Fibroblast of villous mesenchyme (primary cell): ENCODE results near the gene ADGRB3. TPM values are rescaled to one million over a fixed set of nuclear protein-coding genes. Genes with fewer than 3 reads are reported as not detected.

Experiments
- DNase-seq: peaks from one replicate; pipeline ENCODE4 v3.0.0-alpha.2; 2010; ENCODE audit warnings: low read depth
- H3K4me3 ChIP-seq: 2 replicates; pipeline ENCODE4 v1.5.1; 2011; ENCODE audit warnings: low read depth, mild to moderate bottlenecking, low read length
- total RNA-seq: library from RNA; depleted of rRNA; stranded (reverse); fragments of >200 nt; gene quantifications from 2 replicates; pipeline ENCODE4 v1.2.3, GENCODE V29; 2012
- TF ChIP-seq, protein P1 (sequence below): IDR thresholded peaks from 2 replicates; pipeline ENCODE4 v1.5.1; 2012; ENCODE audit warnings: low read depth, mild to moderate bottlenecking, low read length; ENCODE audit not compliant: insufficient read depth

ADGRB3 gene
- total RNA-seq, 1 donor = under 0.01 TPM

DNA sequence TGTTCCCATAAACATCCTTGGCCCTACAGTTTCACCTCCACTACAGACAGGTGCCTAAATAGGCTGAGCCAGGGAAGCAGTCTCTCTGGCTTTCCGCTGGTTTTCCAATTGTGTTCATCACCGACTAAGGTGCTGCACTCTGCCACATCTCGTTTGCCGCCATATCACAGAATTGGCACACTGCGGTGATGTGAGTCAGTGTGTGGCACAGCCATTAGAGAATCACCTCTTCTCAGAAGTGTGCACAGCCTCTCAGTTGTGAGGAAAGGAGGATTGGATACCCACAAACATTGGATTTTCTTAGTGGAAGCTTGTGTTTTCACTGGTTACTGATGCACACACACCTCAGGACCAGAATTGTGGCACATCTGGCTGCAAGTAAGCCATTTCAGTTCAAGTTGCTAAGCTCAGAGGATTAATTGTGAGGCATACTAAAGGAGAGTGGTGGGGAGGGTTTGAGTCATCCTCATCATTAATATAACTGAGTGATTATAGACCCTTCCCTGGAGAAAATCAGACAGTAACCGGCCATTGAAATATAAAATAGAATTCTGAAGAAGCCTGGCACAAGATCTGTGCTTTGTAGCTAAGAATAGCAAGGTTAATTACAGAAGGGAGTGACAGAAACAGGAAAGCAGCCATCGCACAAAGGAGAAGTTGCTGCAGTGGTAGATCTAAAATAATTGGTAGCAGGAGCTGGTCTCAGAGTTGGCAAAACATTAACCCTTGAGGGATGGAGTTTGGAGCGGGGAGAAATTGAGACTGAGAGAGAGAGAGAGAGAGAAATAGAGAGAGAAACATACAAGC, 654.8 kb downstream of the ADGRB3 start:
- H3K4me3 ChIP-seq = no peak overlapping the region
- no peak for DNase-seq
- TF ChIP-seq, protein P1, sequence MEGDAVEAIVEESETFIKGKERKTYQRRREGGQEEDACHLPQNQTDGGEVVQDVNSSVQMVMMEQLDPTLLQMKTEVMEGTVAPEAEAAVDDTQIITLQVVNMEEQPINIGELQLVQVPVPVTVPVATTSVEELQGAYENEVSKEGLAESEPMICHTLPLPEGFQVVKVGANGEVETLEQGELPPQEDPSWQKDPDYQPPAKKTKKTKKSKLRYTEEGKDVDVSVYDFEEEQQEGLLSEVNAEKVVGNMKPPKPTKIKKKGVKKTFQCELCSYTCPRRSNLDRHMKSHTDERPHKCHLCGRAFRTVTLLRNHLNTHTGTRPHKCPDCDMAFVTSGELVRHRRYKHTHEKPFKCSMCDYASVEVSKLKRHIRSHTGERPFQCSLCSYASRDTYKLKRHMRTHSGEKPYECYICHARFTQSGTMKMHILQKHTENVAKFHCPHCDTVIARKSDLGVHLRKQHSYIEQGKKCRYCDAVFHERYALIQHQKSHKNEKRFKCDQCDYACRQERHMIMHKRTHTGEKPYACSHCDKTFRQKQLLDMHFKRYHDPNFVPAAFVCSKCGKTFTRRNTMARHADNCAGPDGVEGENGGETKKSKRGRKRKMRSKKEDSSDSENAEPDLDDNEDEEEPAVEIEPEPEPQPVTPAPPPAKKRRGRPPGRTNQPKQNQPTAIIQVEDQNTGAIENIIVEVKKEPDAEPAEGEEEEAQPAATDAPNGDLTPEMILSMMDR = no peak

DNA sequence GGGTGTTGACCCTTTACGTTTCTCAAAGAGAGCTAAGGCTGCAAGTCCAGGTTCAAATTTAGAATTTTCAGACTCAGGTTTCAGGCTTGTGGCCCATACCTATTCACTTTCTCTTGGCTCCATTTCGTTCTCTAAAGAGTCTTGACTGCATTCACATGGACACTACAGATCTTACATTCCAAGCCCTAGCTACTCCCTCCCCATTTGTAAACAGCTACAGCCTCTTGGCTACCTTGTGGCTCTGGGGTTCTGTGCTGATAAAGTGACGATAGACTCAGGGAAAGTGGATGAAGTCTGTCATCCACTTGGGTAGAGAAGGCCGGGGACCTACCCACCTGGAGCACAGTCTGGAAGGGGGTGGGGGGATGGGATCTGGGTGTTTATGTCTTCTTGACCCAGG, 658.4 kb downstream of the ADGRB3 start:
- no peak for DNase-seq
- H3K4me3 ChIP-seq = no peak overlapping the region
- TF ChIP-seq, protein P1 = no peak

GRCh38 chr6:69294407-69294806, 659.3 kb downstream of the ADGRB3 start:
- no peak overlapping the region for H3K4me3 ChIP-seq
- no peak for DNase-seq

GRCh38 chr6:69294862-69295261, 659.8 kb downstream of the ADGRB3 start:
- DNase-seq = no peak
- TF ChIP-seq, protein P1 = no peak
- no peak overlapping the region for H3K4me3 ChIP-seq

More at GRCh38 chr6:69294407-69294806, 659.3 kb downstream of the ADGRB3 start:
- TF ChIP-seq, protein P1 = no peak

DNA sequence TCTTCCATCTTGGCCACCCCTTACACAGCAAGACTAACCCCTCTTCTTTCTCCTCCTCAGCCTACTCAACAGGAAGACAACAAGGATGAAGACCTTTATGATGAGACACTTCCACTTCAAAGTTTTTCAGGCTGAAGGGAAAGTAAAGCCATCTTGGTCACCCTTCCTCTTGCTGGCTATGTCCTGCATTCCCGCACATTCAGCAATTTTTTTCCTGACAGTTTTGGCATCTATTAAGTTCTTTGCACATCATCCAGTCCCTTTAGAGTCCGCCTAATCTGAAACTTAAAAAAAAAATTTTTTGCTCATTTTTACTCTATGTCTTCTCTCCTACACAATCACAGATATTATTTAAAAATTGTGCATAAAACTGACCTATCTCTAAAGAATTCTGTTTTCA, 668.3 kb downstream of the ADGRB3 start:
- DNase-seq = no peak
- no peak overlapping the region for H3K4me3 ChIP-seq
- TF ChIP-seq, protein P1 = no peak

DNA sequence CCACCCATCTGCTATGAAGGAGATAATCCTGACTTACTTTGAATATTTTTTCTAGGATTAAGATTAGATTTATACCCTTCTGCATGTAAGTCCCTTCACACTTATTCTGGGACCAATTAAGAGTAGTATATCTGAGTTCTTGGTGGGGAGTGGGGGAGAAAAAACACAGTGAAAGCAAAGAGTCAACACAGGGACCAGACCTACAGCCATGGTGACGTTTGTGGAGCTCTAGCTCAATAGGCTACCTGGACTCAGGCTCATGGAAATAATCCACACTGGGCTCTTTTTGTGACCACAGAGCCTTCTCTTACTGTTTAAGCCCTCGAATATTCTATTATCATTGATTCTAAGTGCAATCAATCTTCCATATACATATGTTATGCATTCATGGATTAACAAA, 670.4 kb downstream of the ADGRB3 start:
- no peak overlapping the region for H3K4me3 ChIP-seq
- TF ChIP-seq, protein P1 = no peak
- DNase-seq = no peak
